ENCODE data around the gene TCP11. TPM values are rescaled to one million over a fixed set of nuclear protein-coding genes. Genes with fewer than 3 reads are reported as not detected.

The TCP11 gene
- total RNA-seq, 2 experiments from 2014 or later: not detected

- Mint-ChIP-seq H3K4me1 (no peaks in the 10 kb centered on the region), H3K27me3 (peaks cover 12% of the 10 kb centered on the region), H3K4me3 (no peak overlapping the region), H3K9me3 (no peaks in the 10 kb centered on the region), H3K27ac (no peak overlapping the region), H3K36me3 (ENCODE audit: low read depth) (no peaks in the 10 kb centered on the region)
- POLR2A ChIA-PET: no interaction called here
- CTCF ChIA-PET: interaction anchor here (0.7 kb wide), 1 partner anchor 20 kb away, joined by 6 read pairs; no protein-coding TSS in a partner anchor
- DNase-seq: no peak
Measured at GRCh38 chr6:35096129-35096862, 44.8 kb downstream of the TCP11 start.

- DNase-seq: no peak
- CTCF ChIA-PET: no interaction called here
- no peak overlapping the region for H3K4me3 Mint-ChIP-seq
- POLR2A ChIA-PET: no interaction called here
- peaks cover 12% of the 10 kb centered on the region for H3K27me3 Mint-ChIP-seq
- H3K27ac Mint-ChIP-seq: no peak overlapping the region
- H3K9me3 Mint-ChIP-seq: no peaks in the 10 kb centered on the region
- no peaks in the 10 kb centered on the region for H3K36me3 Mint-ChIP-seq (ENCODE audit: low read depth)
- no peaks in the 10 kb centered on the region for H3K4me1 Mint-ChIP-seq
Measured at GRCh38 chr6:35094183-35094582, 47.0 kb downstream of the TCP11 start.

DNA sequence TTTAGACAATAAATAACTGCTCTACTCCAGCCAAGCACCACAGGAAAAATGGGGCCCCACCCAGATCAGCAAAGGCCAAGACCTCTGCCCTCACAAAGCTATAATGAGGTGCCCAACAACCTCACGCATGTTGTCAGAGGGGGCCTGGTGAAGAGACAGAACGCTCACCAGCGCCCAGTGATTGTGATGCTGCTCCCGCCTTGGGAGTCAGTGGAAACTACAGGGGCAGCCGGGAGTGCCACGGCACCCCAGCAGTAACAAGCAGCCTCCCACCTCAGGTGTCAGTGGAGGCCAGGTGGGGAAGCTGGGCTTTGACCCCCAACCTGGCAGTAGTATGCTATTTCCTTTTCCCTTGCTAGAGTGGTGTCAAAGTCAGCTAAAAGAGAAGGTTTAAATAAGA lies 47.4 kb downstream of the TCP11 start:
- H3K36me3 Mint-ChIP-seq (ENCODE audit: low read depth): no peaks in the 10 kb centered on the region
- H3K4me3 Mint-ChIP-seq: no peak overlapping the region
- H3K27me3 Mint-ChIP-seq: peaks cover 12% of the 10 kb centered on the region
- no peak for DNase-seq
- POLR2A ChIA-PET: no interaction called here
- CTCF ChIA-PET: no interaction called here
- H3K27ac Mint-ChIP-seq: no peak overlapping the region
- no peaks in the 10 kb centered on the region for H3K9me3 Mint-ChIP-seq
- no peaks in the 10 kb centered on the region for H3K4me1 Mint-ChIP-seq

DNA sequence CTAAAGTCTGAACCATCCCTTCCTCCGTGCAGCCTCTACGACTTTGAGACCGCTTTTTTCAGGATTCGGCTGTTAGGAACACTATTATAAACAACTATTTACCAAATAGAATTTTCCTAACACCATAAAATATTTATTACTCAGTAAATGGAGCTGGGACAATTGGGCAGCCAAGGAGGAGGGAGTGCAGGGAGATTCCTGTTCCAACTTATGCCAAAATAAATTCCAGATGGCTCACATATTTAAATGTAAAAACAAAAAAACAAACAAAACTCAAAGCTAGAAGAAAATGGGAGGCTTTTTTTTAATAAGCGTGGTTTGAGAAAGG lies 48.1 kb downstream of the TCP11 start:
- no peak overlapping the region for H3K4me3 Mint-ChIP-seq
- DNase-seq: no peak
- CTCF ChIA-PET: interaction anchor here (0.7 kb wide), 1 partner anchor 15 kb away, joined by 3 read pairs; no protein-coding TSS in a partner anchor
- no peak overlapping the region for H3K27ac Mint-ChIP-seq
- H3K27me3 Mint-ChIP-seq: peaks cover 12% of the 10 kb centered on the region
- no peaks in the 10 kb centered on the region for H3K9me3 Mint-ChIP-seq
- no peaks in the 10 kb centered on the region for H3K4me1 Mint-ChIP-seq
- POLR2A ChIA-PET: no interaction called here
- H3K36me3 Mint-ChIP-seq (ENCODE audit: low read depth): no peaks in the 10 kb centered on the region

- H3K36me3 Mint-ChIP-seq (ENCODE audit: low read depth): no peaks in the 10 kb centered on the region
- CTCF ChIA-PET: interaction anchor here (0.7 kb wide), 1 partner anchor 15 kb away, joined by 3 read pairs; no protein-coding TSS in a partner anchor
Measured at GRCh38 chr6:35092362-35093117, 48.6 kb downstream of the TCP11 start.

DNA sequence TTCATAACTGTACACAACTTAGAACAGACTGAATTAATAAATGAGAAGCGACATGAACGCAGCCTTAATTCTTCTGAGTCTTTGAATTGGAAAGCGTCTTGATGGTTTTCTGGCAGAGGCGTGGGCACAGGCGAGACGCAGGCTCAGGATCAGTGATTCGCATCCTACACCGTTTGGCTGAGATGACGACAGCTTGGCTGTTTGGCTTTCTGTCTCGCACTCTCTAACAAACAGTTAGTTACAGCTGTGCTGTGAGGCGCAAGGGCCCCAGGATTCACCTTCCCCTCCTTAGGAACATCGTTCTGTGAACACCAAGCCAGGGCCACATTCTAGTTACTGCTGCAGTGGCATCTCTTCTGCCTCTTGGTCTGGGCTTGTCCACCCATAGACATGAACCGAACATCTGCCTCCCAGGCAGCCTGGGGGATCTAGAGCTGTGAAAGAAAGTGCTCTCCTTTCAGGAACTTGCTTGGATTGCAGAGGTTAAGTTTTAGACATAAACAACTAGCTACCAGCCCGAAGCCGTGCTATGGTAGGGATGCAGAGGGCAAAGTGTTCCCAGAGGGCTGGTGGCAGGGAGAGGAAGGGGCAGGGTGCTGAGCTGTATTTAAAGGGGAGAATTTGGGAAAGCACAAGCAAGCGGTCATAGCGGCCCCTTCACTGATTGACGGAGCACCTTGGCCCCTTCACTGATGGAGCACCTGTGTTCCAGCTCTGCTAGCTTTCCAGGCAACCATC lies 49.6 kb downstream of the TCP11 start:
- no peaks in the 10 kb centered on the region for H3K4me1 Mint-ChIP-seq
- H3K4me3 Mint-ChIP-seq: no peak overlapping the region
- no peak for DNase-seq
- no peak overlapping the region for H3K27ac Mint-ChIP-seq
- H3K9me3 Mint-ChIP-seq: no peaks in the 10 kb centered on the region
- H3K36me3 Mint-ChIP-seq (ENCODE audit: low read depth): no peaks in the 10 kb centered on the region
- H3K27me3 Mint-ChIP-seq: peaks cover 10% of the 10 kb centered on the region
- ChIA-PET CTCF (interaction anchor here (1.1 to 2.2 kb wide), 2 partner anchors 14 to 90 kb away, joined by 3 to 5 read pairs; no protein-coding TSS in a partner anchor), POLR2A (no interaction called here)

More at GRCh38 chr6:35092362-35093117, 48.6 kb downstream of the TCP11 start:
- H3K27ac Mint-ChIP-seq: no peak overlapping the region
- H3K4me3 Mint-ChIP-seq: no peak overlapping the region
- no peak for DNase-seq
- H3K9me3 Mint-ChIP-seq: no peaks in the 10 kb centered on the region
- H3K4me1 Mint-ChIP-seq: no peaks in the 10 kb centered on the region
- POLR2A ChIA-PET: no interaction called here
- peaks cover 10% of the 10 kb centered on the region for H3K27me3 Mint-ChIP-seq

DNA sequence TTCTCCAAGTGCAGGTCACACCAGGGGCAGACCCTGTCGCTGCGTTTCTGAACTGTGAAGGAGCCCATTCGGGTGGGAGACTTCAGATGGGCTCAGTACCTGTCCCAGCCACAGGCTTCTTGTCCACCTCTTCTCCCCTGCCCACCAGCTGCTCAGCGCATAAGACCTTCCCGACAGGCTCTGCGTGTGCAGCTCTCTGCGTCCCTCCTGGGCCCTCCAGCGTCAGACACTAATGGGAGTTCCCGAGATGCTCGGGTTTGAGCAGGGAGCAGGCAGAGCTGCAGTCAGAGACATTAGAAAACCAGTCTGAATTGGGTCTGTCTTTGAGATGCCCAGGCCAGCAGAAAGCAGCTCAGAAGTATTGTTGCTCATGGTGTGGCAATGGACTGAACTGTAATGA lies 50.4 kb downstream of the TCP11 start:
- POLR2A ChIA-PET: no interaction called here
- H3K27ac Mint-ChIP-seq: no peak overlapping the region
- H3K9me3 Mint-ChIP-seq: no peaks in the 10 kb centered on the region
- H3K4me3 Mint-ChIP-seq: no peak overlapping the region
- DNase-seq: no peak
- peaks cover 6% of the 10 kb centered on the region for H3K27me3 Mint-ChIP-seq
- CTCF ChIA-PET: interaction anchor here (1.1 to 2.2 kb wide), 2 partner anchors 13 to 91 kb away, joined by 3 to 5 read pairs; no protein-coding TSS in a partner anchor
- no peaks in the 10 kb centered on the region for H3K4me1 Mint-ChIP-seq
- H3K36me3 Mint-ChIP-seq (ENCODE audit: low read depth): no peaks in the 10 kb centered on the region

- POLR2A ChIA-PET: no interaction called here
- Mint-ChIP-seq H3K27ac (no peak overlapping the region), H3K4me1 (no peaks in the 10 kb centered on the region), H3K27me3 (peaks cover 4% of the 10 kb centered on the region), H3K9me3 (no peaks in the 10 kb centered on the region), H3K36me3 (ENCODE audit: low read depth) (no peaks in the 10 kb centered on the region), H3K4me3 (no peak overlapping the region)
- CTCF ChIA-PET: interaction anchor here (1.2 to 2.2 kb wide), 2 partner anchors 13 to 22 kb away, joined by 3 to 5 read pairs; no protein-coding TSS in a partner anchor
- no peak for DNase-seq
Measured at GRCh38 chr6:35089935-35090505, 51.1 kb downstream of the TCP11 start.

GRCh38 chr6:35089216-35089934 lies 51.8 kb downstream of the TCP11 start:
- DNase-seq: no peak
- Mint-ChIP-seq H3K4me3 (no peak overlapping the region), H3K36me3 (ENCODE audit: low read depth) (no peaks in the 10 kb centered on the region), H3K4me1 (no peaks in the 10 kb centered on the region), H3K27ac (no peak overlapping the region), H3K9me3 (no peaks in the 10 kb centered on the region), H3K27me3 (peaks cover under 1% of the 10 kb centered on the region)
- ChIA-PET CTCF (interaction anchor here (1.2 to 2.2 kb wide), 2 partner anchors 12 to 21 kb away, joined by 3 to 5 read pairs; no protein-coding TSS in a partner anchor), POLR2A (no interaction called here)

- no peaks in the 10 kb centered on the region for H3K4me1 Mint-ChIP-seq
- H3K9me3 Mint-ChIP-seq: no peaks in the 10 kb centered on the region
- no peaks in the 10 kb centered on the region for H3K36me3 Mint-ChIP-seq (ENCODE audit: low read depth)
- no peak overlapping the region for H3K27ac Mint-ChIP-seq
- no peak overlapping the region for H3K4me3 Mint-ChIP-seq
- POLR2A ChIA-PET: no interaction called here
- CTCF ChIA-PET: interaction anchor here (1.2 kb wide), 1 partner anchor 20 kb away, joined by 3 read pairs; no protein-coding TSS in a partner anchor
- DNase-seq: no peak
- no peaks in the 10 kb centered on the region for H3K27me3 Mint-ChIP-seq
Measured at GRCh38 chr6:35088281-35089215, 52.6 kb downstream of the TCP11 start.

DNA sequence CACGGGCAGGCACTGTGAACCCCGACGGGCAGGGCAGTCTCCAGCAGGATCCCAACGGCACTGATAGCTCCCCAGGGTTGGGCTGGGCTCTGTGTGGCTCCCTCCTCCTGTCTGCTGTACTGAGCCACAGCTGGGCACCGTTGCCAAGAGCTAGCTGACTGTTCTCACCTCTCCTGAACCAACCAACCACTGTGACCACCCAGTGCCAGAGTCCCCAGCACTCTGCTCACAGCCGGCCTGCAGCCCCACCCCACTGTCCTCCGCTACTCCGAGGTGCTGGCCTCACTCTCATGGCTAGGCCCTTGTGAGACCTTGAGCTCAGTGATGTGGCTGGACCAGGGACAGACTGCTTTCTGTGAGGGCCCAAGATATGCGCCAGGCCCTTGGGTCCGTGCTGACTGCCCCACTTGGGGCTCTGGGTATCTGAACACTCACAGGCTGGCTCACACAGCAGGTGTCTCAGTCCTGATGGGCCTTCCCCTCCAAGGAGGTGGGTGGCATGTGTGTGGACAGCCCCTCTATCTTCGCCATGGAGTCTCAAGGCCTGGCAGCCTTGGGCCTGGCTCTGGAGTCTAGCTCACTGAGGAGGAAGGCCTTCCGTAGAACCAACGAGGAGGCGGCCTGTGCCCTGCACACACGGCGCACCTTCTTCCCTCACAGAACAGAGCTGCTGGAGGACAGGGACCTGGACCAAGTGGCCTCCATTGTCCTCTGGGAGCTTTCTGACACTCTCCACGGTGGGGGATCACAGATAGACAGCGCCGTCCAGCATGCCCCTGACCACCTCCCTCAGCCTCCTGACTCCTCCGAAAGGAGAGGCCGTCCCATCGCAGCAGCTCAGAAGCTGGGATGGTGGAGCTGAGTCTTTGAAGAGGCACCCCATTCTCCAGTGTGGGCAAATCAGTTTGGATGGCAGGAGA lies 53.5 kb downstream of the TCP11 start:
- no peak overlapping the region for H3K27ac Mint-ChIP-seq
- POLR2A ChIA-PET: no interaction called here
- no peaks in the 10 kb centered on the region for H3K36me3 Mint-ChIP-seq (ENCODE audit: low read depth)
- CTCF ChIA-PET: interaction anchor here (0.6 to 1.5 kb wide), 3 partner anchors 15 to 805 kb away, joined by 3 to 4 read pairs (median 3); no protein-coding TSS in a partner anchor
- no peaks in the 10 kb centered on the region for H3K9me3 Mint-ChIP-seq
- no peaks in the 10 kb centered on the region for H3K27me3 Mint-ChIP-seq
- no peak overlapping the region for H3K4me3 Mint-ChIP-seq
- no peaks in the 10 kb centered on the region for H3K4me1 Mint-ChIP-seq
- DNase-seq: no peak

Measured in activated CD4-positive, alpha-beta T cell treated with anti-CD3 and anti-CD28 coated beads, Interleukin-2, amount 10 ng/mL, durations not matched to agents 7 days and 5 days (primary cell).